ENCODE data around the gene MBTPS1.

MBTPS1 gene

GRCh38 chr16:84116720-84117493 is at the start of gene MBTPS1:
Gene MBTPS1 (minus strand): TSS chr16:84116942. CDS start chr16:84101783, 15,159 bp downstream.
- TF ChIP-seq CTCF (conservative IDR thresholded peaks at IDR 0.05; ENCODE audit: low read length), result no peak
- DNase-seq (ENCODE audit: low read depth), result peak; percentile 98
- H3K4me3 ChIP-seq (ENCODE audit: low read length), result peak within 1 kb of the TSS; percentile 96

- H3K4me3 ChIP-seq (ENCODE audit: low read length), result no peak overlapping the region
- no peak for DNase-seq (ENCODE audit: low read depth)
- no peak for TF ChIP-seq CTCF (conservative IDR thresholded peaks at IDR 0.05; ENCODE audit: low read length)
These were observed 49.0 kb upstream of the MBTPS1 start for GRCh38 chr16:84165746-84166145.

- no peak for DNase-seq (ENCODE audit: low read depth)
- H3K4me3 ChIP-seq (ENCODE audit: low read length), result no peak overlapping the region
- no peak for TF ChIP-seq CTCF (conservative IDR thresholded peaks at IDR 0.05; ENCODE audit: low read length)
These were observed 45.1 kb upstream of the MBTPS1 start for GRCh38 chr16:84161801-84162200.

- DNase-seq (ENCODE audit: low read depth), result no peak
- TF ChIP-seq CTCF (conservative IDR thresholded peaks at IDR 0.05; ENCODE audit: low read length), result no peak
- no peak overlapping the region for H3K4me3 ChIP-seq (ENCODE audit: low read length)
These were observed 44.3 kb upstream of the MBTPS1 start for GRCh38 chr16:84161037-84161436.

- H3K4me3 ChIP-seq (ENCODE audit: low read length), result no peak overlapping the region
- DNase-seq (ENCODE audit: low read depth), result no peak
- TF ChIP-seq CTCF (conservative IDR thresholded peaks at IDR 0.05; ENCODE audit: low read length), result no peak
These were observed 43.1 kb upstream of the MBTPS1 start for GRCh38 chr16:84159800-84160199.

- DNase-seq (ENCODE audit: low read depth), result no peak
- no peak for TF ChIP-seq CTCF (conservative IDR thresholded peaks at IDR 0.05; ENCODE audit: low read length)
- H3K4me3 ChIP-seq (ENCODE audit: low read length), result no peak overlapping the region
These were observed 42.3 kb upstream of the MBTPS1 start for GRCh38 chr16:84159007-84159406.

GRCh38 chr16:84156342-84156784 is 39.6 kb upstream of the MBTPS1 start:
- TF ChIP-seq CTCF (conservative IDR thresholded peaks at IDR 0.05; ENCODE audit: low read length), result peak; percentile 34
- peak; percentile 29 for DNase-seq (ENCODE audit: low read depth)
- H3K4me3 ChIP-seq (ENCODE audit: low read length), result no peak overlapping the region
